GM12891 (cell line): ENCODE data around the gene VAV3.
"Not testable (repeated sequence)": the region's sequence is repeated elsewhere in the genome, so short reads cannot be mapped to it uniquely, and the experiment has no call there.

ENCODE experiments used
- DNase-seq: peaks from one replicate; pipeline ENCODE4 v3.0.0; 2011; ENCODE audit warnings: low spot score; ENCODE audit not compliant: insufficient read length
- FAIRE-seq: peaks from 2 replicates; lab custom pipeline; 2011; peaks lifted over from hg19 to GRCh38; lab: Jason Lieb, UNC
- PAX5 ChIP-seq: IDR thresholded peaks from 2 replicates; pipeline ENCODE4 v1.6.1; 2011; ENCODE audit warnings: low read length, moderate library complexity, mild to moderate bottlenecking; ENCODE audit not compliant: insufficient read depth, severe bottlenecking
- POLR2A ChIP-seq: IDR thresholded peaks from 2 replicates; pipeline ENCODE4 v1.6.1; 2011; ENCODE audit warnings: low read depth, low read length, control low read depth
- POLR2AphosphoS5 ChIP-seq: IDR thresholded peaks from 2 replicates; pipeline ENCODE4 v1.6.1; 2011; ENCODE audit warnings: low read depth, low read length, control low read depth
- POU2F2 ChIP-seq: IDR thresholded peaks from 2 replicates; pipeline ENCODE4 v1.6.1; 2011; ENCODE audit warnings: low read depth, mild to moderate bottlenecking, control low read depth, low read length, moderate library complexity
- SPI1 ChIP-seq: IDR thresholded peaks from 2 replicates; pipeline ENCODE4 v1.6.1; 2011; ENCODE audit warnings: low read depth, low read length, control low read depth
- TAF1 ChIP-seq: IDR thresholded peaks from 2 replicates; pipeline ENCODE4 v1.6.1; 2011; ENCODE audit warnings: low read depth, low read length, control low read depth

VAV3 gene

GRCh38 chr1:107851418-107851817 is 113.6 kb downstream of the VAV3 start:
- FAIRE-seq, result no peak
- no peak for DNase-seq
- no peak for TF ChIP-seq POLR2AphosphoS5
- no peak for TF ChIP-seq PAX5
- no peak for TF ChIP-seq SPI1
- TF ChIP-seq TAF1, result no peak
- no peak for TF ChIP-seq POLR2A
- no peak for TF ChIP-seq POU2F2

GRCh38 chr1:107844541-107845194 is 120.3 kb downstream of the VAV3 start:
- FAIRE-seq, DNase-seq: not testable (repeated sequence)

- FAIRE-seq (no peak), DNase-seq (no peak)
- no peak for TF ChIP-seq SPI1
- no peak for TF ChIP-seq POU2F2
- no peak for TF ChIP-seq PAX5
- TF ChIP-seq POLR2AphosphoS5, result no peak
- no peak for TF ChIP-seq POLR2A
- no peak for TF ChIP-seq TAF1
These were observed 121.0 kb downstream of the VAV3 start for GRCh38 chr1:107843989-107844388.

- no peak for TF ChIP-seq TAF1
- TF ChIP-seq POLR2A, result no peak
- TF ChIP-seq SPI1, result no peak
- TF ChIP-seq POU2F2, result no peak
- no peak for TF ChIP-seq PAX5
- no peak for TF ChIP-seq POLR2AphosphoS5
- no peak for DNase-seq
These were observed 122.7 kb downstream of the VAV3 start for GRCh38 chr1:107842241-107842640.

GRCh38 chr1:107840725-107841124 is 124.3 kb downstream of the VAV3 start:
- DNase-seq (no peak), FAIRE-seq (no peak)
- no peak for TF ChIP-seq POLR2A

More at GRCh38 chr1:107842241-107842640, 122.7 kb downstream of the VAV3 start:
- FAIRE-seq, result no peak

GRCh38 chr1:107838056-107838455 is 126.9 kb downstream of the VAV3 start:
- FAIRE-seq (no peak), DNase-seq (no peak)
- TF ChIP-seq POLR2AphosphoS5 (no peak), TAF1 (no peak), PAX5 (no peak), POU2F2 (no peak), SPI1 (no peak), POLR2A (no peak)

- FAIRE-seq (no peak), DNase-seq (no peak)
- TF ChIP-seq TAF1 (no peak), POU2F2 (no peak), POLR2AphosphoS5 (no peak), PAX5 (no peak), SPI1 (no peak), POLR2A (no peak)
These were observed 129.8 kb downstream of the VAV3 start for GRCh38 chr1:107835151-107835670.

GRCh38 chr1:107833061-107833460 is 131.9 kb downstream of the VAV3 start:
- no peak for TF ChIP-seq PAX5
- TF ChIP-seq SPI1, result no peak
- TF ChIP-seq POLR2AphosphoS5, result no peak
- no peak for TF ChIP-seq TAF1
- TF ChIP-seq POLR2A, result no peak
- TF ChIP-seq POU2F2, result no peak
- FAIRE-seq, result no peak
- no peak for DNase-seq

DNA sequence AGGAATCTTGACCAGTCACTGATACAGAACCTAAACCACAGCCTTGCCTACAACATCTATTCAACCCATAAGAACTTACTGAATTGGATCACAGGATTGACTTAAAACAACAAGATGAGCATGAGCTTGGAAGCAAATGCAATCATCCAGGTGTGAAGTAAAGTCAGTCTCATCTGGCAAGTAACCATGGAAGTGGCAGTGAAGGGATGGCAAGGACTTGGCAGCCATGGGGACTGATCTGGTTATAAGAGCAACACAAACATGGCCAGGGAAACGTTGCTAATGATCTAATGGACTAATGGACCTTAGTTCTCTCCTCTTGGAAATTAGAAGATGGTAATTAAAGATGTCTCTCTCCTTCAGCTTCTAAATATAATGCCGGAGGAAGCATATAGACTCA is 133.1 kb downstream of the VAV3 start:
- FAIRE-seq (no peak), DNase-seq (no peak)
- TF ChIP-seq SPI1, result no peak
- TF ChIP-seq POLR2A, result no peak
- no peak for TF ChIP-seq PAX5
- TF ChIP-seq POLR2AphosphoS5, result no peak
- no peak for TF ChIP-seq TAF1
- TF ChIP-seq POU2F2, result no peak

- FAIRE-seq (no peak), DNase-seq (no peak)
- TF ChIP-seq POLR2A (no peak), PAX5 (no peak)
These were observed 134.5 kb downstream of the VAV3 start for GRCh38 chr1:107830526-107830925.

- no peak for FAIRE-seq
- TF ChIP-seq TAF1, result no peak
- no peak for TF ChIP-seq POLR2A
- no peak for TF ChIP-seq POU2F2
- no peak for TF ChIP-seq SPI1
- no peak for TF ChIP-seq POLR2AphosphoS5
- TF ChIP-seq PAX5, result no peak
- DNase-seq, result no peak
These were observed 134.9 kb downstream of the VAV3 start for GRCh38 chr1:107830075-107830474.
